Measurements from ENCODE around the gene ZCCHC14. TPM values are rescaled to one million over a fixed set of nuclear protein-coding genes. Genes with fewer than 3 reads are reported as not detected.

ZCCHC14 gene
- total and polyA plus RNA-seq, 2 of the 13 experiments (the other 11 are each of a cell fraction or from before 2014, with no cell fraction given), result 12.4 to 12.5 TPM

GRCh38 chr16:87406495-87407088 lies 86.2 kb downstream of the ZCCHC14 start (continued):
- TF ChIP-seq DRAP1 (CRISPR knock-in tag; IDR thresholded peaks at IDR 0.05) (no peak), RBM22 (optimal IDR thresholded peaks at IDR 0.05; ENCODE audit: low read length) (peak; percentile 89), RORA (CRISPR knock-in tag; IDR thresholded peaks at IDR 0.05) (no peak), ZNF770 (CRISPR knock-in tag; IDR thresholded peaks at IDR 0.05) (no peak), ZBTB38 (CRISPR knock-in tag; IDR thresholded peaks at IDR 0.05) (peak; percentile 51; the same call in 1 of the 2 replicates), RFX1 (IDR thresholded peaks at IDR 0.05) (no peak)
- TF ChIP-seq, protein P1, sequence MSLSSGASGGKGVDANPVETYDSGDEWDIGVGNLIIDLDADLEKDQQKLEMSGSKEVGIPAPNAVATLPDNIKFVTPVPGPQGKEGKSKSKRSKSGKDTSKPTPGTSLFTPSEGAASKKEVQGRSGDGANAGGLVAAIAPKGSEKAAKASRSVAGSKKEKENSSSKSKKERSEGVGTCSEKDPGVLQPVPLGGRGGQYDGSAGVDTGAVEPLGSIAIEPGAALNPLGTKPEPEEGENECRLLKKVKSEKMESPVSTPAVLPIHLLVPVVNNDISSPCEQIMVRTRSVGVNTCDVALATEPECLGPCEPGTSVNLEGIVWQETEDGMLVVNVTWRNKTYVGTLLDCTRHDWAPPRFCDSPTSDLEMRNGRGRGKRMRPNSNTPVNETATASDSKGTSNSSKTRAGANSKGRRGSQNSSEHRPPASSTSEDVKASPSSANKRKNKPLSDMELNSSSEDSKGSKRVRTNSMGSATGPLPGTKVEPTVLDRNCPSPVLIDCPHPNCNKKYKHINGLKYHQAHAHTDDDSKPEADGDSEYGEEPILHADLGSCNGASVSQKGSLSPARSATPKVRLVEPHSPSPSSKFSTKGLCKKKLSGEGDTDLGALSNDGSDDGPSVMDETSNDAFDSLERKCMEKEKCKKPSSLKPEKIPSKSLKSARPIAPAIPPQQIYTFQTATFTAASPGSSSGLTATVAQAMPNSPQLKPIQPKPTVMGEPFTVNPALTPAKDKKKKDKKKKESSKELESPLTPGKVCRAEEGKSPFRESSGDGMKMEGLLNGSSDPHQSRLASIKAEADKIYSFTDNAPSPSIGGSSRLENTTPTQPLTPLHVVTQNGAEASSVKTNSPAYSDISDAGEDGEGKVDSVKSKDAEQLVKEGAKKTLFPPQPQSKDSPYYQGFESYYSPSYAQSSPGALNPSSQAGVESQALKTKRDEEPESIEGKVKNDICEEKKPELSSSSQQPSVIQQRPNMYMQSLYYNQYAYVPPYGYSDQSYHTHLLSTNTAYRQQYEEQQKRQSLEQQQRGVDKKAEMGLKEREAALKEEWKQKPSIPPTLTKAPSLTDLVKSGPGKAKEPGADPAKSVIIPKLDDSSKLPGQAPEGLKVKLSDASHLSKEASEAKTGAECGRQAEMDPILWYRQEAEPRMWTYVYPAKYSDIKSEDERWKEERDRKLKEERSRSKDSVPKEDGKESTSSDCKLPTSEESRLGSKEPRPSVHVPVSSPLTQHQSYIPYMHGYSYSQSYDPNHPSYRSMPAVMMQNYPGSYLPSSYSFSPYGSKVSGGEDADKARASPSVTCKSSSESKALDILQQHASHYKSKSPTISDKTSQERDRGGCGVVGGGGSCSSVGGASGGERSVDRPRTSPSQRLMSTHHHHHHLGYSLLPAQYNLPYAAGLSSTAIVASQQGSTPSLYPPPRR (CRISPR knock-in tag; IDR thresholded peaks at IDR 0.05; ENCODE audit: borderline replicate concordance), result no peak

Data from HepG2 (cell line).